GM21825 (cell line): ENCODE results near the gene RPL7L1.

Experiments used
- ATAC-seq: cut with Tn5 transposase; IDR thresholded peaks from one replicate; pipeline ENCODE4 v1.9.1; 2021; ENCODE audit warnings: mild to moderate bottlenecking, moderate library complexity; ENCODE audit not compliant: unreplicated experiment

Gene RPL7L1

GRCh38 chr6:42928986-42929820 lies 49.8 kb downstream of the RPL7L1 start, which contains the start of gene CNPY3:
TSS of gene CNPY3 (plus strand) at chr6:42929480. CDS start at chr6:42929571, 91 bp downstream.
- peak; percentile 68 for ATAC-seq

- peak; percentile 52 for ATAC-seq
Measured at GRCh38 chr6:42929821-42930360, 50.5 kb downstream of the RPL7L1 start.

GRCh38 chr6:42932412-42932811 lies 53.0 kb downstream of the RPL7L1 start:
- ATAC-seq, result no peak

GRCh38 chr6:42933205-42933604 lies 53.8 kb downstream of the RPL7L1 start:
- no peak for ATAC-seq

- ATAC-seq, result no peak
Measured at GRCh38 chr6:42935322-42935721, 55.9 kb downstream of the RPL7L1 start.

GRCh38 chr6:42936398-42936797 lies 57.0 kb downstream of the RPL7L1 start:
- no peak for ATAC-seq

- ATAC-seq, result no peak
Measured at GRCh38 chr6:42937548-42938427, 58.4 kb downstream of the RPL7L1 start.

- ATAC-seq, result no peak
Measured at GRCh38 chr6:42938428-42938796, 59.0 kb downstream of the RPL7L1 start.

GRCh38 chr6:42938987-42939809 lies 59.8 kb downstream of the RPL7L1 start:
- ATAC-seq, result no peak
